ENCODE measurements around the gene TMEM18. TPM values are rescaled to one million over a fixed set of nuclear protein-coding genes. Genes with fewer than 3 reads are reported as not detected.

The TMEM18 gene
- total RNA-seq, 2 experiments from 2014 or later: 32.6 to 34.5 TPM

- H3K9me3 Mint-ChIP-seq: no peaks in the 10 kb centered on the region
- H3K4me1 Mint-ChIP-seq: peaks cover 28% of the 10 kb centered on the region
- H3K27me3 Mint-ChIP-seq: no peaks in the 10 kb centered on the region
- H3K27ac Mint-ChIP-seq: no peak overlapping the region
- no peak overlapping the region for H3K4me3 Mint-ChIP-seq
- no peak for DNase-seq
- H3K36me3 Mint-ChIP-seq: no peaks in the 10 kb centered on the region
Measured at GRCh38 chr2:656676-657075, 20.5 kb downstream of the TMEM18 start.

- H3K9me3 Mint-ChIP-seq: no peaks in the 10 kb centered on the region
- H3K36me3 Mint-ChIP-seq: no peaks in the 10 kb centered on the region
- H3K4me1 Mint-ChIP-seq: peaks cover 25% of the 10 kb centered on the region
- no peak overlapping the region for H3K4me3 Mint-ChIP-seq
- H3K27me3 Mint-ChIP-seq: no peaks in the 10 kb centered on the region
- no peak for DNase-seq
- H3K27ac Mint-ChIP-seq: no peak overlapping the region
Measured at GRCh38 chr2:655626-656025, 21.6 kb downstream of the TMEM18 start.

- no peak for DNase-seq
- H3K4me1 Mint-ChIP-seq: peaks cover 25% of the 10 kb centered on the region
- no peak overlapping the region for H3K27ac Mint-ChIP-seq
- H3K27me3 Mint-ChIP-seq: no peaks in the 10 kb centered on the region
- no peaks in the 10 kb centered on the region for H3K36me3 Mint-ChIP-seq
- H3K9me3 Mint-ChIP-seq: no peaks in the 10 kb centered on the region
- H3K4me3 Mint-ChIP-seq: no peak overlapping the region
Measured at GRCh38 chr2:654896-655295, 22.3 kb downstream of the TMEM18 start.

GRCh38 chr2:653645-654425, 23.4 kb downstream of the TMEM18 start:
- H3K4me3 Mint-ChIP-seq: no peak overlapping the region
- H3K27me3 Mint-ChIP-seq: no peaks in the 10 kb centered on the region
- no peak overlapping the region for H3K27ac Mint-ChIP-seq
- no peak for DNase-seq
- no peaks in the 10 kb centered on the region for H3K36me3 Mint-ChIP-seq
- H3K9me3 Mint-ChIP-seq: no peaks in the 10 kb centered on the region
- peaks cover 25% of the 10 kb centered on the region for H3K4me1 Mint-ChIP-seq

GRCh38 chr2:652881-653480, 24.2 kb downstream of the TMEM18 start:
- Mint-ChIP-seq H3K4me3 (no peak overlapping the region), H3K27ac (no peak overlapping the region), H3K9me3 (no peaks in the 10 kb centered on the region), H3K36me3 (no peaks in the 10 kb centered on the region), H3K27me3 (no peaks in the 10 kb centered on the region), H3K4me1 (peaks cover 25% of the 10 kb centered on the region)
- no peak for DNase-seq

GRCh38 chr2:651951-652373, 25.2 kb downstream of the TMEM18 start:
- no peak overlapping the region for H3K27ac Mint-ChIP-seq

GRCh38 chr2:650343-651310, 26.6 kb downstream of the TMEM18 start:
- no peak for DNase-seq
- Mint-ChIP-seq H3K4me1 (peaks cover 7% of the 10 kb centered on the region), H3K27ac (no peak overlapping the region), H3K9me3 (no peaks in the 10 kb centered on the region), H3K27me3 (no peaks in the 10 kb centered on the region), H3K36me3 (no peaks in the 10 kb centered on the region), H3K4me3 (no peak overlapping the region)

More at GRCh38 chr2:651951-652373, 25.2 kb downstream of the TMEM18 start:
- Mint-ChIP-seq H3K36me3 (no peaks in the 10 kb centered on the region), H3K4me3 (no peak overlapping the region), H3K27me3 (no peaks in the 10 kb centered on the region), H3K9me3 (no peaks in the 10 kb centered on the region), H3K4me1 (peaks cover 19% of the 10 kb centered on the region)
- DNase-seq: no peak

- Mint-ChIP-seq H3K36me3 (no peaks in the 10 kb centered on the region), H3K4me1 (peaks cover 3% of the 10 kb centered on the region), H3K9me3 (no peaks in the 10 kb centered on the region), H3K27ac (no peak overlapping the region), H3K27me3 (no peaks in the 10 kb centered on the region), H3K4me3 (no peak overlapping the region)
- DNase-seq: no peak
Measured at GRCh38 chr2:649426-650342, 27.5 kb downstream of the TMEM18 start.

- no peak overlapping the region for H3K27ac Mint-ChIP-seq
- no peaks in the 10 kb centered on the region for H3K36me3 Mint-ChIP-seq
- no peak for DNase-seq
- no peak overlapping the region for H3K4me3 Mint-ChIP-seq
- H3K9me3 Mint-ChIP-seq: no peaks in the 10 kb centered on the region
- peaks cover 2% of the 10 kb centered on the region for H3K27me3 Mint-ChIP-seq
- H3K4me1 Mint-ChIP-seq: peaks cover 3% of the 10 kb centered on the region
Measured at GRCh38 chr2:648476-649424, 28.5 kb downstream of the TMEM18 start.

GRCh38 chr2:647691-648231, 29.4 kb downstream of the TMEM18 start:
- Mint-ChIP-seq H3K4me3 (no peak overlapping the region), H3K4me1 (peaks cover 2% of the 10 kb centered on the region), H3K9me3 (no peaks in the 10 kb centered on the region), H3K36me3 (no peaks in the 10 kb centered on the region), H3K27me3 (peaks cover 2% of the 10 kb centered on the region), H3K27ac (no peak overlapping the region)
- no peak for DNase-seq

- H3K4me3 Mint-ChIP-seq: no peak overlapping the region
- H3K4me1 Mint-ChIP-seq: no peaks in the 10 kb centered on the region
- H3K27ac Mint-ChIP-seq: no peak overlapping the region
- H3K36me3 Mint-ChIP-seq: no peaks in the 10 kb centered on the region
- H3K9me3 Mint-ChIP-seq: no peaks in the 10 kb centered on the region
- no peak for DNase-seq
- peaks cover 2% of the 10 kb centered on the region for H3K27me3 Mint-ChIP-seq
Measured at GRCh38 chr2:647003-647560, 30.1 kb downstream of the TMEM18 start.

GRCh38 chr2:644871-645270, 32.3 kb downstream of the TMEM18 start:
- Mint-ChIP-seq H3K36me3 (no peaks in the 10 kb centered on the region), H3K4me3 (no peak overlapping the region), H3K27ac (no peak overlapping the region), H3K4me1 (no peaks in the 10 kb centered on the region), H3K27me3 (peaks cover 2% of the 10 kb centered on the region), H3K9me3 (no peaks in the 10 kb centered on the region)
- no peak for DNase-seq

- no peak for DNase-seq
- Mint-ChIP-seq H3K27ac (no peak overlapping the region), H3K27me3 (peaks cover 2% of the 10 kb centered on the region), H3K4me1 (no peaks in the 10 kb centered on the region), H3K36me3 (no peaks in the 10 kb centered on the region), H3K4me3 (no peak overlapping the region), H3K9me3 (no peaks in the 10 kb centered on the region)
Measured at GRCh38 chr2:643761-644160, 33.4 kb downstream of the TMEM18 start.
